NCI-H187 treated with DMSO at 0.1 percent for 48 hours (cell line): ENCODE data around the gene PLXNA2.

Experiments
- DNase-seq: peaks from one replicate; lab custom pipeline; 2025; lab: John Stamatoyannopoulos, UW

PLXNA2 gene

DNA sequence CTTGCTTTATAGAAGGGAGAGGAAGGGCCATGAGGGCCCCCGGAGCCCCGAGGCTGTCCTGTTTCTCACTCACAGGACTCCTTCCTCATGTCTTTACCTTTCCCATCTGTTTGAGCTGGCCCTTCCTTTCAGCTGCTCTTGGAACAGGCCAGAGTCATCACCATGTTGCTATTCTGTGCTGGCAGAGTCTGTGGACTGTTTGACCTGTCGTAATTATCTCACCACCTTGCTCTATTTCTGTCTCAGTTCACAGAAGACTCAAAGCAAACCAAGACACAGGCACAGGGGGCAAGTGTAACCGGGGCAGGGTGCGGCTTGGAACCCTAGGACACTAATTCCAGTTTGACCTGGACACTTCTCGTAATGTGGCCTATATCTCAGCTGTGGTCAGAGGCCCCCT is 228.9 kb downstream of the PLXNA2 start:
- DNase-seq: no peak

GRCh38 chr1:208013210-208013609 is 231.0 kb downstream of the PLXNA2 start:
- no peak for DNase-seq

DNA sequence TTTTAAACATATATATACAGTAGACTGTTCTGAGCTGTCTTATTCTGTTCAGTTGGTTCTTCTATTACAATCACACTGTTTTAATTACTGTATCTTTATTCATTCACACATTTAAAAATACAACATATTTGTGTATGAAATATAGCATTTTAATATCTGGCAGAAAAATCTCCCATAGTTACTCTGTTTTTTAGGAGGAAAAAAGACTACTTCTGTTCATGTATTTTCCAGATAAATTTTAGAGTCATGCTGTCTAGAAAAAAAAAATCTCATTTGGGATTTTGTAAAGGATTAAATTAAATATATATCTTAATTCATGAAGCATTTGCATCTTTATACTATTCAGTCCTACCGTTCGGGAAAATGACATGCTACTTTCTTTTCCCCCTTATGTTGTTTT is 231.5 kb downstream of the PLXNA2 start:
- DNase-seq: no peak

GRCh38 chr1:208010487-208011071 is 233.6 kb downstream of the PLXNA2 start:
- DNase-seq: no peak

GRCh38 chr1:208009706-208010444 is 234.3 kb downstream of the PLXNA2 start:
- no peak for DNase-seq

GRCh38 chr1:208009303-208009702 is 234.9 kb downstream of the PLXNA2 start:
- DNase-seq: no peak

DNA sequence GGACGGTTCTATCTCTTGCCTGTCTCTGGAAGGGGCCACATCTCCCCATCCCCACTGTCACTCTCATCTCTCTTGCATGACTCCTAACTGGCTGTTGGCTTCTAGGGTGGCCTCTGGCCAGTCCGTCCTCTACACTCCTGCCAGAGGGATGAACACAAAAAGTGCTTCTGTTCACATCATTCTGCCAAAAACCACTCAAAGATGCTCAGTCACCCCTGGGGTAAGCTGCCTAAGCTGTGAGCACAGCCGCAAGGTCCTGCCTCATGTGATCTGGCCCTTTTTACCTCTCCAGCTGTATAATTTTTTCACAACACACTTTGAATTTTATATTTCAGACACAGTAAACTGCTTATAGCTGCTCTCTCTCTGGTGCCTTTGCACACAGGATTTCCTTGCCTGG is 235.7 kb downstream of the PLXNA2 start:
- no peak for DNase-seq

GRCh38 chr1:208007938-208008342 is 236.2 kb downstream of the PLXNA2 start:
- DNase-seq: no peak

GRCh38 chr1:208007319-208007937 is 236.8 kb downstream of the PLXNA2 start:
- DNase-seq: no peak

DNA sequence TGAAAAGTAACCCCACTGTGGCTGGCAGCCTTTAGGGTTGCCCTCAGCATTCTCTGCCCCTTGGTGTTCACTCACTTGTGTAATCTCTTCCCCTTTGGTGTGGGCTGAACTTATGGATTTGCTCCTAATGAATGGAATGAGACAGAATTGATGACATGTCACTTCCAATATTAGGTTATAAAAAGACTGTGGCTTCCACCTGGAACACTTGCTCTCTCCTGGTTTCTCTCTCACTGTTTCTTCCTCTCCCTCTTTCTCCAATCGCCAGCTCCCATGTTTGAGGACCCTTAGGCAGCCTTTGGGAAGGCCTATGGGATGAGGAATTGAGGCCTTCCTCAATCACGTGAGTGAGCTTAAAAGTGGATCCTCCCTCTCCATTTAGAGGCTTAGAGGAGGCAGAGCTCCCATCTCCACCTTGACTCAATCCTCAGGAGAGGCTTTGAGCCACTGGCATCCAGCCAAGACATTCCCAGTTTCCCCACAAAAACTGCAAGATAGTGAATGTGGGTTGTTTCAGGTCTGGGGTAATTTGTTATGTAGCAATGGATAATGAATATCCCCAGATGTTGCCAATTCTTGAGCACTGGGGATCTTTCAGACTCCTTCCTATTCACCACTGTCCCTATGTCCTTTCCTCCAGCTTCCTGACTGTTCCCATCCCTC is 237.8 kb downstream of the PLXNA2 start:
- DNase-seq: no peak

- DNase-seq: no peak
Measured at GRCh38 chr1:208004851-208005250, 239.3 kb downstream of the PLXNA2 start.

DNA sequence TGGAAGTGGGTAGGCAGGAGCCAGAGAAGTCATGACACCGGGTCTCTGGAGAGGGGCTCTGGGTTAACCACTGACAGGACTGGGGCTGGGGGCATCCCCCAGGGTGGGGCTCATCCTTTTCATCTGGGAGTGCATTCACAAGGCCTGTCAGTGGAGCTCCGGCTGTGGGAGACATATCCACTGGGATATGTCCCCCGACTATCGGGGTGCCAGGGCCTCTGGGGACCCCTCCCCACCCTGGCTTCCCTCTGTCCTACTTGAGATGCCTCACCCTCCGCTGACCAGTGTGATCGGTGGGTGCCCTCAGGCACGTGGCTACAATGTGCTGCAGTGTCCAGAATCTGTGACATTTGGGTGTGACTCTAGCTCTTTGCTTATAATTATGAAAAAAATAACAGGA is 240.9 kb downstream of the PLXNA2 start:
- DNase-seq: no peak

- no peak for DNase-seq
Measured at GRCh38 chr1:208002672-208003071, 241.5 kb downstream of the PLXNA2 start.

DNA sequence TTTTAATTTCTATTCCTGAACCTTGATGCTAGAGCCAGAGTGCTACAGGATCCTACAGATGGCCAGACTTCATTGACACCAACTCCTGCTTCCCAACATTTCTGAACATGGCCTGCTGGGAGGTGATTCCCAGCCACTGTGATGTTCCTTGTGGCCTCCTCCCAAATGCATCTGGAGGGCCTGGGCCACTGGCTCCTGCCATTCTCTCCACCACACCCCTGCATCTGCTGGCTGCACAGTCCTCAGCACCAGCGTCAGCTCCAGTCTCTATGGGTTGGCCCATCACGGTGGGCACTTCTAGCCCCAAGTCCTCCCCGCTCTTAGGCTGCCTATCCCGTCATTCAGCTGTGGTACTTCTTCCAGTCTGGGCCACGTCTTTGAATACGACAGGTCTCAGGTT is 242.1 kb downstream of the PLXNA2 start:
- no peak for DNase-seq

- DNase-seq: no peak
Measured at GRCh38 chr1:208000504-208000903, 243.7 kb downstream of the PLXNA2 start.

GRCh38 chr1:207999972-208000371 is 244.2 kb downstream of the PLXNA2 start:
- DNase-seq: no peak

DNA sequence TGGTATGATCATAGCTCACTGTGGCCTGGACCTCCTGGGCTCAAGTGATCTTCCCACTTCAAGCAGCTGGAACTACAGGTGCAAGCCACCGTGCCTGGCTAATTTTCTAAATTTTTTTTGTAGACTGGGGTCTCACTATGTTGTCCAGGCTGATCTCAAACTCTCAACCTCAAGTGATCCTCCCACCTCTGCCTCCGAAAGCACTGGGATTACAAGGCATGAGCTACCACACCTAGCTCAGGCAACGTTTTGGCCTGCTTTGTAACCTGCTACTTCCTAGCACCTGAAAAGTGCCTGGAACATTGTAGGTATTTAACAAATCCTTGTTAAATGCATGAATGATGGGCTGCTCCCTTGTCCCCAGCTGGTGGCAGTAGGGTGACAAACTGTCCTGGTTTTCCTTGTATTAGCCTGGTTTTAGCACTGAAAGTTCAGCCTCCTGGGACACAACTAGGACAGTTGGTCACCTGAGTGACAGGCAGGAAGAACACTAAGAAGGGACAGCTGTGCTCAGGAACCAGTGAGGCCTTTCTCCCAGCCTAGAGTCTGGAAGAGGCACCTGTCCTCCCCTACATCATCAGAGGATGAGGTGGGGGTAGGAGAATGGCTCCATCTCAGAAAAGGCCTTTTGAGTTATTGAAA is 244.8 kb downstream of the PLXNA2 start:
- no peak for DNase-seq

DNA sequence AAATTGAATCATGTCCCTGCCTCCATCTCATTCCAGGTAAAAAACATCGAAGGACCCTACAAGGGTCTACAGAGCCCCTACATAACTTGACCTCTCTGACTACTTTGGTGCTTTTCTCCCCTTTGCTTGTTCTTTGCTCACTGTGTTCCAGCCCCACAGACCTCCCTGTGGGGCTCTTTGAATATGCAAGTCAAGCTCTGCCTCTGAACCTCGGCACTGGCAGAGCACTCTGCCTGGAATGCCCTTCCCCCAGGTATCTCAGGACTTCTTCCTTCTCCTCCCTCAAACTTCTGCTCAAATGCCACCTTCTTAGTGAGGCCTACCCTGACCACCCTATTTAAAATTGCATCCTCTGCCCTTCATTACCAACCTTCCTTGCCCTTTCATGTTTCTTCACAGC is 245.5 kb downstream of the PLXNA2 start:
- DNase-seq: no peak

DNA sequence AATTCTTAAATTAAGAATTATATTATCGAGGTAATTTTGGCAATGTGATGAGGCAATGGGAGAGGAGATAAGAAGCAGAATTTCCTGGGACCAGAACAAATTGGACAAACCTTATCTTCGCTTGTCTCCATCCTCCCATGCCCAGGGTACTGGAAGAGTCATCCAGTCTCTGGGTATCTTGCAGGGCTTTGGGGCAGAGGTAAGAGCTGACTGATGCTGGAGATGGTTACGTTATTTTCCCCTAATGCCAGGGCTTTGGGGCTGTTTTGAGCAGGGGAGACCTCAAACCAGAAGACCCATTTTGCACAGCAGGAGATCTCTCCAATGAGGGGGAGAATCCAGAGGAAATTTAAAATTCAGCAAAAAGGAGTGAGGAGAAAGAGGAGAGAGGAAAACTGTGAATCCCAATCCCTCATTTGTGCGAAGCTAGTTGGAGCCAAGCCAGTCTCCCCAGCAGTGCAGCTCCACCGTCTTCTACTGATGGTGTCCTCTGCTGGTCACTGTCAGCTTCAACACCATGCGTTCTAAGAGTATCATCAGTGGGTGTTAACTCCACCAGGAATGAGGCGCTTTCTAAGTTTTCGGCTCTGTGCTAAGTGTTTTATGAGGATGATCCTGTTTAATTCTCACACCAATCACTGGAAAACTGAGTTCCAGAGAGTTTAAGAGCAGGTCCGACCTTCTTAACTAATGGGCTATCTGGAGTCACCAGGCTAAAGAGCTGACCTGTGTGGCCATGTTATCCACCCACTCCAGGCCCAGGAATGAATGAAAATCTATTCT is 246.5 kb downstream of the PLXNA2 start:
- DNase-seq: no peak

DNA sequence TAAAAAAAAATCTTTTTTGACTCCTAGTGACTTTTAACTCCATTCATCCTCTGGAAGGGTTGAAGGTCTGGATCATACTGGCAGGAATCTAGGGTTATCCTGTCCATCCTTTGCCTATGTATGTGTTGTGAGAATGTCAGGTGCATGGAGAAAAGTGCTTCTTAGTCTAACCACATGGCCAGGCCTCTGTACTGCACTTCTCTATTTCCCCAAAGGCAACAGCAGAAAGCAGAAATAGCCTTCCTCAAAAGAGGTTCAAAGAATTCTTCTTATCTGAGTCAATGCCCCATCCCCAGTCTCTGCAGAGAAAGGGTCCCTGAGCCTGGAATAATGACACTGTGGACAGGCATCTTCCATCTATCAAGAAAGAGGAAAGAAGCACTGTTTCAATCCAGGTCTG is 247.5 kb downstream of the PLXNA2 start:
- DNase-seq: no peak

GRCh38 chr1:207995576-207995975 is 248.6 kb downstream of the PLXNA2 start:
- no peak for DNase-seq
